Testis (tissue), 2 donors: Measurements from ENCODE around the gene SIK3.

Source experiments
- POLR2A ChIP-seq: fragments of 450-650 bp; IDR thresholded peaks from one replicate; pipeline ENCODE4 v1.6.1; 2017; ENCODE audit warnings: antibody characterized with exemption, mild to moderate bottlenecking, moderate library complexity
- TF ChIP-seq, protein P1 (sequence below), 3 experiments: fragments of 450-650 bp in 2 of 3; fragments of 200-600 bp in 1 of 3; sonication (generic) in 1 of 3; IDR thresholded peaks; one replicate each; pipeline ENCODE4 v1.5.1; 2016 to 2019; ENCODE audit warnings: antibody characterized with exemption in 3 of 3, mild to moderate bottlenecking in 2 of 3, moderate library complexity in 1 of 3

DNA sequence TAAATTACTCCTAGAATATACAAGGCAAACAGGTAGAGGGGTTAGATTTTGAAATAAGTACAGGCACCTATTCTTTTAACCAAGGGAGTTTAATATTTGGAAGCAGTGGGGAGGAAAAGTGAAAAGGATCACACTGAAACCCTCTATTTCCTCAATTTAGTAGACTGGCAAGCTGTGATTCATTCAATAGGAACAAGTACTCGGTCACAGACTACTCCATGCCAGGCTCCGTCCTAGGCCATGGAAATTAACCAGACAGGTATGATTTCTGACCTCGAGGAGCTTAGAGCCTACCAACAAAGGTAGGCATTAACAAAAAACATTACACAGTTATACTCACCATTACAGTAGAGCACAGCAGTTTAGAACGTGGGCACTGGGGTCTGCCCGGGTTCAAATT is 40.9 kb downstream of the SIK3 start:
- TF ChIP-seq, protein P1, sequence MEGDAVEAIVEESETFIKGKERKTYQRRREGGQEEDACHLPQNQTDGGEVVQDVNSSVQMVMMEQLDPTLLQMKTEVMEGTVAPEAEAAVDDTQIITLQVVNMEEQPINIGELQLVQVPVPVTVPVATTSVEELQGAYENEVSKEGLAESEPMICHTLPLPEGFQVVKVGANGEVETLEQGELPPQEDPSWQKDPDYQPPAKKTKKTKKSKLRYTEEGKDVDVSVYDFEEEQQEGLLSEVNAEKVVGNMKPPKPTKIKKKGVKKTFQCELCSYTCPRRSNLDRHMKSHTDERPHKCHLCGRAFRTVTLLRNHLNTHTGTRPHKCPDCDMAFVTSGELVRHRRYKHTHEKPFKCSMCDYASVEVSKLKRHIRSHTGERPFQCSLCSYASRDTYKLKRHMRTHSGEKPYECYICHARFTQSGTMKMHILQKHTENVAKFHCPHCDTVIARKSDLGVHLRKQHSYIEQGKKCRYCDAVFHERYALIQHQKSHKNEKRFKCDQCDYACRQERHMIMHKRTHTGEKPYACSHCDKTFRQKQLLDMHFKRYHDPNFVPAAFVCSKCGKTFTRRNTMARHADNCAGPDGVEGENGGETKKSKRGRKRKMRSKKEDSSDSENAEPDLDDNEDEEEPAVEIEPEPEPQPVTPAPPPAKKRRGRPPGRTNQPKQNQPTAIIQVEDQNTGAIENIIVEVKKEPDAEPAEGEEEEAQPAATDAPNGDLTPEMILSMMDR (IDR thresholded peaks at IDR 0.05) = no peak
- no peak for TF ChIP-seq POLR2A
